CD4-positive, alpha-beta T cell treated with Interleukin-10 for 1 hour (primary cell): ENCODE results near the gene UBR2.
A peak's percentile ranks its signal among the peaks of the same experiment; 100 is the strongest.
"Not testable (repeated sequence)": the region's sequence is repeated elsewhere in the genome, so short reads cannot be mapped to it uniquely, and the experiment has no call there.

ENCODE experiments used
- DNase-seq: peaks from one replicate; pipeline ENCODE4 v3.0.0-alpha.2; 2020

UBR2 gene

GRCh38 chr6:42619963-42620362 lies 56.1 kb downstream of the UBR2 start:
- DNase-seq, result no peak

- no peak for DNase-seq
These were observed 60.8 kb downstream of the UBR2 start for GRCh38 chr6:42624601-42625000.

- DNase-seq, result no peak
These were observed 63.2 kb downstream of the UBR2 start for GRCh38 chr6:42627044-42627443.

- no peak for DNase-seq
These were observed 63.8 kb downstream of the UBR2 start for GRCh38 chr6:42627674-42628073.

GRCh38 chr6:42628604-42629003 lies 64.8 kb downstream of the UBR2 start:
- DNase-seq, result no peak

- no peak for DNase-seq
These were observed 66.0 kb downstream of the UBR2 start for GRCh38 chr6:42629845-42630244.

- no peak for DNase-seq
These were observed 73.9 kb downstream of the UBR2 start for GRCh38 chr6:42637681-42638080.

- DNase-seq, result no peak
These were observed 79.0 kb downstream of the UBR2 start for GRCh38 chr6:42642794-42643193.

- DNase-seq, result no peak
These were observed 80.4 kb downstream of the UBR2 start for GRCh38 chr6:42644211-42644610.

- no peak for DNase-seq
These were observed 88.4 kb downstream of the UBR2 start for GRCh38 chr6:42652024-42652746.

GRCh38 chr6:42653851-42654250 lies 90.0 kb downstream of the UBR2 start:
- no peak for DNase-seq

- no peak for DNase-seq
These were observed 96.0 kb downstream of the UBR2 start for GRCh38 chr6:42659806-42660205.

GRCh38 chr6:42661540-42662153 lies 97.8 kb downstream of the UBR2 start:
- peak; percentile 90 for DNase-seq

GRCh38 chr6:42664718-42665117 lies 100.9 kb downstream of the UBR2 start:
- no peak for DNase-seq

GRCh38 chr6:42674368-42674767 lies 110.5 kb downstream of the UBR2 start:
- not testable (repeated sequence) for DNase-seq

- DNase-seq, result no peak
These were observed 111.0 kb downstream of the UBR2 start for GRCh38 chr6:42674780-42675179.

GRCh38 chr6:42679358-42679757 lies 115.5 kb downstream of the UBR2 start:
- DNase-seq, result no peak

GRCh38 chr6:42688281-42688680 lies 124.5 kb downstream of the UBR2 start:
- no peak for DNase-seq

- DNase-seq, result no peak
These were observed 125.5 kb downstream of the UBR2 start for GRCh38 chr6:42689371-42689770.

- DNase-seq, result no peak
These were observed 126.4 kb downstream of the UBR2 start for GRCh38 chr6:42690151-42690702.

GRCh38 chr6:42690872-42691271 lies 127.0 kb downstream of the UBR2 start:
- DNase-seq, result no peak

- DNase-seq, result no peak
These were observed 128.5 kb downstream of the UBR2 start for GRCh38 chr6:42692137-42692911.

GRCh38 chr6:42693725-42694323 lies 130.0 kb downstream of the UBR2 start:
- peak; percentile 16 for DNase-seq
